ENCODE results near the gene KCNT1. TPM values are rescaled to one million over a fixed set of nuclear protein-coding genes. Genes with fewer than 3 reads are reported as not detected.

The KCNT1 gene
- total and polyA plus RNA-seq, 2 experiments from 2014 or later: 0.27 TPM; not detected in 1

DNA sequence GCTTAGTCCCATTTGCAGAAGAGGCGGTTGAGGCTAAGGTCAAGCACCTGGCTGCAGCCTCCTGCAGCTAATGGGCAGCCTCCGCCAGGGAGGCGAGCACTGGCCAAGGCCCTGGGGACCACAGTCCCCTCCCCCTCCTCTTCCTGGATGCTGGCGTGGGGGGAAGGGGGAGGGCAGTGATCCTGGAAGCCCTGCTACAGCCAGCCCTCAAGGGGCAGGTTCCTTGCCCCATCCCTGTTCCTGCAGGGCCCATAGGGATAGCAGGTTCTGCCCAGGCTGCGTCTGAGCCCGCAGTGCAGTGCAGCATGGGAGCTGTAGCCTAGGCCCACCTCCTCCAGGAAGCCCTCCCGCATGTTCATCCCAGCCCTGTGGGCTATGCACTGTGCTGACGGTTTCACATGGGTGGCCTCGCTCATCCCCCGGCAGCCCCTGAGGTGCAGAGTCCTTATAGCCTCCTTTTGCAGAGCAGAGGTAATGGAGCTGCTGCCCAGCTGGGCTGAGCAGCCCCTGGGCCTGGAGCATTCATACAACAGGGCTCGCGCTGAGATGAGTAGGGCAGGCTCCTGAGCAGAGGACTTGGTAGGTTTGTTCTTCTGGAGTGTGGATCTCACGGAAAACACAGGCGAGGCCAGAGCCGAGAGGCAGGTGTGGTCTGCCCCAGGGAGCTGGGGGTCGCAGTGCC lies 36.0 kb downstream of the KCNT1 start:
- H3K4me3 ChIP-seq: no peak overlapping the region
- H3K36me3 ChIP-seq (replicated peaks; ENCODE audit: insufficient read depth, low read depth): no peaks in the 10 kb centered on the region
- H3K27me3 ChIP-seq: peaks cover 38% of the 10 kb centered on the region
- H3K9me2 ChIP-seq (replicated peaks; ENCODE audit: insufficient read depth): no peaks in the 10 kb centered on the region
- DNase-seq (ENCODE audit: low spot score): no peak
- no peaks in the 10 kb centered on the region for H4K20me1 ChIP-seq (ENCODE audit: insufficient read depth, poor library complexity, severe bottlenecking)
- WGBS (ENCODE audit: low lambda C conversion rate, missing lambda C conversion rate): 81% methylated on average over 16 of the region's 16 CpGs
- H3K4me1 ChIP-seq (ENCODE audit: insufficient read depth): no peaks in the 10 kb centered on the region
- no peaks in the 10 kb centered on the region for H3K79me2 ChIP-seq
- no peaks in the 10 kb centered on the region for H3K9me3 ChIP-seq (ENCODE audit: low read depth)
- H3K4me2 ChIP-seq: no peak overlapping the region
- no peak overlapping the region for H3K27ac ChIP-seq
- H2AFZ ChIP-seq: no peak overlapping the region
- TF ChIP-seq EZH2phosphoT487 (IDR thresholded peaks at IDR 0.05; ENCODE audit: low read depth, severe bottlenecking, unreplicated experiment) (no peak), EZH2 (IDR thresholded peaks at IDR 0.05; ENCODE audit: borderline replicate concordance) (no peak)
- TF ChIP-seq, protein P1, sequence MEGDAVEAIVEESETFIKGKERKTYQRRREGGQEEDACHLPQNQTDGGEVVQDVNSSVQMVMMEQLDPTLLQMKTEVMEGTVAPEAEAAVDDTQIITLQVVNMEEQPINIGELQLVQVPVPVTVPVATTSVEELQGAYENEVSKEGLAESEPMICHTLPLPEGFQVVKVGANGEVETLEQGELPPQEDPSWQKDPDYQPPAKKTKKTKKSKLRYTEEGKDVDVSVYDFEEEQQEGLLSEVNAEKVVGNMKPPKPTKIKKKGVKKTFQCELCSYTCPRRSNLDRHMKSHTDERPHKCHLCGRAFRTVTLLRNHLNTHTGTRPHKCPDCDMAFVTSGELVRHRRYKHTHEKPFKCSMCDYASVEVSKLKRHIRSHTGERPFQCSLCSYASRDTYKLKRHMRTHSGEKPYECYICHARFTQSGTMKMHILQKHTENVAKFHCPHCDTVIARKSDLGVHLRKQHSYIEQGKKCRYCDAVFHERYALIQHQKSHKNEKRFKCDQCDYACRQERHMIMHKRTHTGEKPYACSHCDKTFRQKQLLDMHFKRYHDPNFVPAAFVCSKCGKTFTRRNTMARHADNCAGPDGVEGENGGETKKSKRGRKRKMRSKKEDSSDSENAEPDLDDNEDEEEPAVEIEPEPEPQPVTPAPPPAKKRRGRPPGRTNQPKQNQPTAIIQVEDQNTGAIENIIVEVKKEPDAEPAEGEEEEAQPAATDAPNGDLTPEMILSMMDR (IDR thresholded peaks at IDR 0.05; ENCODE audit: poor library complexity): no peak

DNA sequence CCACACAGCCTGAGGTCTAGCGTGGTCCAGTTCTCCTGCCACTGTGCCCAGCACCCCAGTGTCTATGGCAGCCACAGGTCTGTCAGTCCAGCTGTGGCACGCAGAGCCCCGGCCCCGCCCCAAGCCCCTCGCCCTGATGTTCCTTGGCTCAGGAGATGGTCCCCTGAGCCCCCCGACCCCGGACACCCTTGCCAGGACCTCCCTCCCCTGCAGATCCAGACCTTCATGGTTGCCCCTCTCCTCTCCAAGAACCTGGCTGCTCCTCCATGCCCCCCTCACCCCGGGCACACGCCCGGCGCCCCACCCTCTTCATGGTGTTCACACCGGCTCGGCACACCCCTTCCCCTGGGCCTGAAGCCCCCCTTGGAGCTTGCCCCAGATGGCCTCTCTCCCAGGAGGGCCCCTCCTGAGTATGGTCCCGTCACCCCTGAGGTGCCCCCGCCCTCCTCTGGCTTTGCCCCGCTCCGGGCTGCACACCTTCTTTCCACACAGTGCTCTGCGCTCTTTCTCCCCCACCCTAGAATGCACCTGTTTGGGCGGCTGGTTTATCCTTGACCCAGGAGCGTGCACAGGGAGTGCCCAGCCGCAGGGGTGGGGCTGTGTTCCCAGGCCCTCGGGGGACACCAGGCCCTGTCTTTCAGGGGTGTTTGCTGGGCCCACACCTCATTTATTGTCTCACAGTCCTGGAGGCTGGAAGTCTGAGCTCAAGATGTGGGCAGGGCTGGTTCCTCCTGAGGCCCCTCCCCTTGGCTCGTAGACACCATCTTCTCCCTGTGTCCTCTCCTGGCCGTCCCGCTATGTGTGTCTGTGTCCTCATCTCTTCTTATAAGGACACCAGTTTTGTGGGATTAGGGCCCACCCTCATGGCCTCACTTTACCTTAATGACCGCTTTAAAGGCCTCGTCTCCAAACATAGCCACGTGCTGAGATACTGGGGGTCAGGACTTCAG lies 37.6 kb downstream of the KCNT1 start:
- 82% methylated on average over 15 of the region's 28 CpGs for WGBS (ENCODE audit: low lambda C conversion rate, missing lambda C conversion rate)
- H3K9me2 ChIP-seq (replicated peaks; ENCODE audit: insufficient read depth): no peaks in the 10 kb centered on the region
- peaks cover 34% of the 10 kb centered on the region for H3K27me3 ChIP-seq
- H3K4me2 ChIP-seq: no peak overlapping the region
- H4K20me1 ChIP-seq (ENCODE audit: insufficient read depth, poor library complexity, severe bottlenecking): no peaks in the 10 kb centered on the region
- TF ChIP-seq EZH2 (IDR thresholded peaks at IDR 0.05; ENCODE audit: borderline replicate concordance) (no peak), EZH2phosphoT487 (IDR thresholded peaks at IDR 0.05; ENCODE audit: low read depth, severe bottlenecking, unreplicated experiment) (no peak)
- TF ChIP-seq, protein P1 (IDR thresholded peaks at IDR 0.05; ENCODE audit: poor library complexity): no peak
- no peaks in the 10 kb centered on the region for H3K4me1 ChIP-seq (ENCODE audit: insufficient read depth)
- DNase-seq (ENCODE audit: low spot score): no peak
- H3K9me3 ChIP-seq (ENCODE audit: low read depth): no peaks in the 10 kb centered on the region
- H3K27ac ChIP-seq: no peak overlapping the region
- no peaks in the 10 kb centered on the region for H3K36me3 ChIP-seq (replicated peaks; ENCODE audit: insufficient read depth, low read depth)
- no peak overlapping the region for H3K4me3 ChIP-seq
- no peaks in the 10 kb centered on the region for H3K79me2 ChIP-seq
- no peak overlapping the region for H2AFZ ChIP-seq

DNA sequence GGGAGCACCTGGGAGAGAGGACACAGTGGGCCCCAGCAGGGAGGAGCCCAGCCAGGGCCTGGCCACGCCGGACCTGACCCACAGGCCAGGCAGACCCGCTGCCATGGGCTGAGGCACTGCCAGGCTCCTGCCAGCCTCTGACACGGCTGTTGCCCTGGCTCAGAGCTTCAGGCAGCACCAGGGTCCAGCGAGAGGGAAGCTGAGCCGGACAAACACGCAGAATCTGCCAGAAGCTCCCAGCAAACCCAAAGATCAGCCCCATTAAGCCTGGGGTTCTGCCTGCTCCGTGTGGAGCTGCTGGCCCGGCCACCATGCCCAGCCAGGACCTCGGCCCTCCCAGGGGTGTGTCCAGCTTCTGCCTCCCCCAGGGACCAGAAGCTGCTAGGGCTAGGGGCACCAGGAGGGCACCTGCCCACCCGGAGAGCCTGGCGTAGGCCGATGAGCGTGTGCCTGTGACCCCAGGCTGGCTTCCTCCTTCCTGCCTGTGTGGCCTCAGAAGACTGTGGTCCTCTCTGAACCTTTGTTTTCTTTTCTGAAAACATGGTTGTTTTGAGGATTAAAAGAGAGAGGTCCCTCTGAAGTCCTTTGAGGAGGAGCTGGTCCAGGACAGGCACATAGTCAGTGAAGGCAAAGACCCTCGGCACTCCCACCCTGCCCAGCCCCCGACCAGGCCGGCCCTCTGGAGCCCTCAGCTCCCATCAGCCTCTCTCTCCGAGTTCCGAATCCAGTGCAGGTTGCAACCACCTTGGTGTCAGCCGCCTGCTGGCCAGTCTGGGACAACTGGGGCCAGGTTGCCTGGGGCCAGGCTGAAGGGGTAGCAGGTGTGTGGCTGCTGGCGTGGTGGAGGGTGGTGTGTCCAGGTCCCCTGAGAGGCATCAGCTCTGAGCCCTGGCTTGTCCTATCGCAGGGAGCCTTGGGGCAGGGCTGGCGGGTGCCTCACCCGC lies 39.6 kb downstream of the KCNT1 start:
- Histone ChIP-seq H3K27me3 (peaks cover 18% of the 10 kb centered on the region), H3K36me3 (replicated peaks; ENCODE audit: insufficient read depth, low read depth) (no peaks in the 10 kb centered on the region)
- WGBS (ENCODE audit: low lambda C conversion rate, missing lambda C conversion rate): 85% methylated on average over 22 of the region's 24 CpGs

More for the DNA sequence above, 39.6 kb downstream of the KCNT1 start:
- Histone ChIP-seq H2AFZ (no peak overlapping the region), H3K4me2 (no peak overlapping the region), H3K4me3 (no peak overlapping the region), H3K27ac (no peak overlapping the region), H3K79me2 (no peaks in the 10 kb centered on the region), H3K4me1 (ENCODE audit: insufficient read depth) (no peaks in the 10 kb centered on the region), H3K9me3 (ENCODE audit: low read depth) (no peaks in the 10 kb centered on the region), H3K9me2 (replicated peaks; ENCODE audit: insufficient read depth) (no peaks in the 10 kb centered on the region), H4K20me1 (ENCODE audit: insufficient read depth, poor library complexity, severe bottlenecking) (no peaks in the 10 kb centered on the region)
- DNase-seq (ENCODE audit: low spot score): no peak
- no peak for TF ChIP-seq EZH2phosphoT487 (IDR thresholded peaks at IDR 0.05; ENCODE audit: low read depth, severe bottlenecking, unreplicated experiment)
- no peak for TF ChIP-seq EZH2 (IDR thresholded peaks at IDR 0.05; ENCODE audit: borderline replicate concordance)
- TF ChIP-seq, protein P1 (IDR thresholded peaks at IDR 0.05; ENCODE audit: poor library complexity): no peak

Measured in hepatocyte (in vitro differentiated cells).